ENCODE measurements around the gene TMEM143. TPM values are rescaled to one million over a fixed set of nuclear protein-coding genes. Genes with fewer than 3 reads are reported as not detected.

TMEM143 gene
- total and polyA plus RNA-seq, 10 of the 15 experiments (the other 5 are each of a cell fraction or from before 2014, with no cell fraction given): 1.5 to 19.5 (median 10.1) TPM

GRCh38 chr19:48301886-48302599 is 61.7 kb downstream of the TMEM143 start (continued):
- TF ChIP-seq ZBTB11 (CRISPR knock-in tag; IDR thresholded peaks at IDR 0.05): no peak
- no peak for TF ChIP-seq RAD51 (IDR thresholded peaks at IDR 0.05)
- no peak for TF ChIP-seq ZNF592 (IDR thresholded peaks at IDR 0.05)

Data from GM12878 (cell line).